ENCODE measurements around the gene SERPINB4. TPM values are rescaled to one million over a fixed set of nuclear protein-coding genes. Genes with fewer than 3 reads are reported as not detected.

The SERPINB4 gene
- total RNA-seq, 1 donor from 2014 or later: not detected

DNA sequence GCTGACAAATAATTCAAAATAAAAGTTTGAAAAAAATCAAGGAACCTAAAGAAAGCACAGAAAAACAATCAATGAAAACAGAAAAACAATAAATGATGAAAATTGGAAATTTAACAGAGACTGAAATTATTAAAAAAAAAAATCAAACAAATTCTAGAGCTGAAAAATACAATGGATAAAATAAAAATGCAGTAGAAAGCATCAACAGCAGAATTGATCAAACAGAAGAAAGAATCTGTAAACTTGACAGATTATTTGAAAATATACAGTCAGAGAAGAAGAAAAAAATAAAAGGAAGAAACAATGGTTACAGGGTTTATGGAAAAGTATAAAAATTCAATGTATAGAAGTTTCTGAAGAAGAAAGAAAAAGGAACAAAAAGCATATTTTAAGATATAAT lies 16.2 kb downstream of the SERPINB4 start:
- DNase-seq (ENCODE audit: low read depth, low spot score): no peak

GRCh38 chr18:63626431-63626830 lies 17.6 kb downstream of the SERPINB4 start:
- DNase-seq (ENCODE audit: low read depth, low spot score): no peak

DNA sequence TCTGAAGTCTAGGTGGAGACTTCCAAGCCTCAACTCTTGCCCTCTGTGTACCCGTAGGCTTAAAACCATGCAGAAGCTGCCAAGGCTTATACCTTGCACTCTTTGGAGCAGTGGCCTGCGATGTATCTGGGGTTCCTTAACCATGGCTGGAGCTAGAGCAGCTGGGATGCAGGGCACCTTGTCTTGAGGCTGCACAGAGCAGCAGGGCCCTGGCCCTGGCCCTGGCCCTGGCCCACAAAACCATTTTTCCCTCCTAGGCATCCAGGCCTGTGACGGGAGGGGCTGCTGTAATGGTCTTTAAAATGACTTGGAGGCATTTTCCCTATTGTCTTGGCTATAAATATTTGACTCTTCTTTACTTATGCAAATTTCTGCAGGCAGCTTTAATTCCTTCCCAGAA lies 19.2 kb downstream of the SERPINB4 start:
- no peak for DNase-seq (ENCODE audit: low read depth, low spot score)

GRCh38 chr18:63619661-63620060 lies 24.4 kb downstream of the SERPINB4 start:
- no peak for DNase-seq (ENCODE audit: low read depth, low spot score)

DNA sequence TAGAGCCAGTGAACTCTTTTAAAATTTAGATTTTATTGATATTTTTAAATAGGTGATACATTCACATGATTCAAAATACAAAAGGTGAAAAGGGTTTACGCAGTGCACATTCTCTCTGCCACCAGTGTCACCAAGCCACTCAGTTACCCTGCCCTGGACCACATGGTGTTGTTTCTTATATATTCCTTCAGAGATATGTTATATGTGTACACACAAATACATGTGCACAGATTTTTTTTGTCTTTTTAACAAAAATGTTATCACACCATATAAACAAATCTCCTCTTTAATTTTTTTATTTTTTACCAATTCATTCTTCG lies 26.2 kb downstream of the SERPINB4 start:
- DNase-seq (ENCODE audit: low read depth, low spot score): no peak

DNA sequence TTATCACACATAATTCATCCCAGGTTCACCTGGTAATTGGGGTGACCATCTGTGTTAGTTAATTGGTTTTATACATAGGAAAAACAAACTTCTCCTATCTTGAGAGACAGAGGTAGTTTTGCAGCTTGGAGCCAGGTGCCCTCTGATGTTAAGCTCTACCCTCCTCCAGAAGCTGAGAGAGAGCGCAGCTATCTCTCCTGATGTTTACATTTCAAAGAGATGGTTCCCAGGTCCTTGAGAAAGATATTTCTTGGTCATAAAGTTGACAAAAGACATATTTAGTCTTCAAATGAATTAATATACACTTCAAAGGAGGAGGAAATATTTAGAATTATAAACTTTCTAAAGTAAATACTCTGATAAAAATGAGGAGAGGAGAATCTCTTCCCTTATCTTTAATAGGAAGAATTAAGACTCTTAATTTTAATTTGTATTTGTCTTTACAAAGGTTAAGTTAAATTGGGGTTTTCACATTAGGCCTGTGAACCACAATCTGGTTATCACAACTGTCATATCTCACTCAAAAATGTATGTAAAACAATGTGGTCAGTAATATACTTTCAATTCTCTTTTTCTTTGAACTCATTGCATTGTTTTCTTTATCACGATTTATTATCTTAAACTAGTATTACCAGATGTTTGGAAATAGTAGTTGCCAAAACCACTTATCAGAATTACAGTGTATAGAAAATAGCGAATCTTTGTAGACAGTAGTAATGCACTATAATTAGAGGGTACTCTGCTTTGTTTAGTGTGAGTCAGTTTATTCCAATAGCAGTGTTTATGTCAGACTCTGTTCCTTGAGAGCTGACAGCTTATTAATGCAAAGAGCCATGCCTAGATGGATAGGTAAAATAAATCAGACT lies 26.8 kb downstream of the SERPINB4 start:
- DNase-seq (ENCODE audit: low read depth, low spot score): no peak

- DNase-seq (ENCODE audit: low read depth, low spot score): no peak
Measured at GRCh38 chr18:63613420-63613819, 30.6 kb downstream of the SERPINB4 start.

DNA sequence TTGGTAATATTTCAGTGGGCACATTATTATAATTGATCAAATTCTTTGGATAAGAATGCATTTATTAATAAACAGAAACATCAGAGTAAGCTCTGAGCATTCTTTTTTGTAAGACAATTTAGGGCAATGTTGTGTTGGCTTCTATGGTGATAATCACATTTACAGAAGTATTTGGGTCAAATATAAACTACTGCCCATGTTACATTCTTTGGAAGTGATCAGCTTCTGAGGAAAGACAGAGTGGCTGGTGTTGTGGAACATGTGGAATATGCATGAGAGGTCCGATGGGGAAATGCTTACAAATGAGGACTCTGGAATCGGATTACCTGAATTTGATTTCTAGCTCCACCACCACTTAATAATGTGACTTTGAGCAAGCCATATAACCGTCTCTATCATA lies 37.5 kb downstream of the SERPINB4 start:
- DNase-seq (ENCODE audit: low read depth, low spot score): no peak

GRCh38 chr18:63604791-63605567 lies 39.1 kb downstream of the SERPINB4 start:
- DNase-seq (ENCODE audit: low read depth, low spot score): no peak

GRCh38 chr18:63603772-63604171 lies 40.3 kb downstream of the SERPINB4 start:
- no peak for DNase-seq (ENCODE audit: low read depth, low spot score)

GRCh38 chr18:63603355-63603754 lies 40.7 kb downstream of the SERPINB4 start:
- no peak for DNase-seq (ENCODE audit: low read depth, low spot score)

GRCh38 chr18:63596964-63597363 lies 47.1 kb downstream of the SERPINB4 start:
- no peak for DNase-seq (ENCODE audit: low read depth, low spot score)

GRCh38 chr18:63592471-63592870 lies 51.6 kb downstream of the SERPINB4 start:
- DNase-seq (ENCODE audit: low read depth, low spot score): no peak

DNA sequence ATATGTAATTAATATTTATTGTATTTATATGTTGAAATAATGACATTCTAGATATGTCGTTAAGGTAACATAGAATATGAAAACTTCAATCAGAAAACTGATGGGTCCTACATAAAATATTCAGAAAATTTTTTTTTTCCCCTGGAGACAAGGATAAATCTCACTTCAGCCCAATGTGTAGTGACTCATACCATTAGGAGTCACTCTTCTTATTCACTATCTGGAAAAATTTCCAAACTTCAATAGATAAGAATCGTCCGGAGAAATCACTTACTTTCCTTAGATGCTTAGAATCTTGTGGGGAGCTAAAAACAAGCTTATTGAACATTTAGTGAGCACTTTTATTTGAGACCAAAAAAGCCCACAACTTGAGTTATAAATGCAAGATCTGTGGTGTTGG lies 52.3 kb downstream of the SERPINB4 start:
- DNase-seq (ENCODE audit: low read depth, low spot score): no peak

DNA sequence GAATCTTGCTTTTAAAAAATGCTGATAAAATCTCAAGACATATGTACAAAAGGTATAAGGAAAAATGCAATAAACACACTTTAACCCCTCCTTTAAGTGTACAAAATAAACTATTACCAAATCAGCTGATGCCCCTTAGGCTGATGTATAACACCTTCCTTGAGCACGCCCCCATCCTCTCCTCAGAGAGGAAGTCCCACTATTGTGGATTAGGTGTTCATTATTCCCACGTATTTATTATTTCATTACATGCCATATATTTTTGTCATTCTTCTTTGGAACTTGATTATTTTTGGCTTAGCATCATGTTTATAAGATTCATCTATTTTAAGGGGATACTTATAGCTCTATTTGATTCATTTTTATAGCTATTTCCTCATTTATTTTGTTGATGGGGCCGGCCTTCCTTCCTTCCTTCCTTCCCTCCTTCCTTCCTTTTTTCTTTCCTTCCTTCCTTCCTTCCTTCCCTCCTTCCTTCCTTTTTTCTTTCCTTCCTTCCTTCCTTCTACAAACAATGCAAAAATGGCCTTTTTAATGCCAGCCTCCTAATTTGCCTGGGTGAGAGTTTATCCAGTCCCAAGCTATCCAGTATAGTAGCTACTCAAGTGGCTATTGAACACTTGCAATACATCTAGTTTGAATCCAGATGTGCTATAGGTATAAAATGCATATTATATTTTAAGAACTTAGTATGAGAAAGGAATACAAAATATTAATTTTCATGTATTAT lies 52.9 kb downstream of the SERPINB4 start:
- no peak for DNase-seq (ENCODE audit: low read depth, low spot score)

DNA sequence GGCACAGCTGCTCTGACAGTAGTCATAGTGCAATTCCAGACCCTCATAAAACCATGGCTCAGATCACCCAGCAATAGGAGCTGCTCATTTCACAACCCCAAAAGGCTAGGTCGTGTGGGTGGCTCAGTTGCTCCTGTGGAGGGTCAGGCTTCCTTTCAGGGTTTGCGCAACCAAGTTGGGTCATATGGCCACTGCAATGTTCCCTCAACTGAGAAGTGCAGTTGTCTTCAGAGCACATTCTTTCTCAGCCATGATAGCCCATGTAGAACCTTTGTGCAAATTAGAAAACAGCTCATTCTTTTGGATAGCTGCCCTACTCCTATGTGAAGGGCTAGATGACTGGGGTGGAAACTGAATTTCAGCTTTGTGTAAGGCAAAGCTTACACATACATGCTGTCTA lies 53.7 kb downstream of the SERPINB4 start:
- no peak for DNase-seq (ENCODE audit: low read depth, low spot score)

- DNase-seq (ENCODE audit: low read depth, low spot score): no peak
Measured at GRCh38 chr18:63588909-63589308, 55.1 kb downstream of the SERPINB4 start.

Other genes with a start within 250 kb of the SERPINB4 start
- 47.7 and 52.1 TPM in 2 replicates for gene VPS4B, start 221.8 kb downstream of the SERPINB4 start, total RNA-seq
- 0.07 and 0.14 TPM in 2 replicates for gene SERPINB5, start 167.3 kb downstream of the SERPINB4 start, total RNA-seq
- gene SERPINB12, start 101.9 kb downstream of the SERPINB4 start, total RNA-seq: not detected in 2 replicates
- gene SERPINB13, start 56.9 kb downstream of the SERPINB4 start, total RNA-seq: not detected in 2 replicates
- gene SERPINB3, start 17.6 kb upstream of the SERPINB4 start, total RNA-seq: not detected in 2 replicates
- not detected in 2 replicates for gene SERPINB11, start 58.7 kb upstream of the SERPINB4 start, total RNA-seq
- not detected in 2 replicates for gene SERPINB7, start 131.2 kb upstream of the SERPINB4 start, total RNA-seq
- gene SERPINB2, start 243.4 kb upstream of the SERPINB4 start, total RNA-seq: 0.71 and 1.1 TPM in 2 replicates